GM23338 (cell line): Measurements from ENCODE around the gene CLCN4. TPM values are rescaled to one million over a fixed set of nuclear protein-coding genes. Genes with fewer than 3 reads are reported as not detected.

Source experiments
- ATAC-seq: fragments of 200-7000 bp; cut with Tn5 transposase; 3 replicates; pipeline ENCODE4 v1.9.1; 2020
- DNase-seq: peaks from one replicate; pipeline ENCODE4 v3.0.0-alpha.2; 2015; ENCODE audit warnings: low spot score
- H2AFZ ChIP-seq: fragments of 200-600 bp; sonication (generic); 2 replicates; pipeline ENCODE4 v1.8.0; 2016; ENCODE audit warnings: antibody characterized with exemption, mild to moderate bottlenecking, moderate library complexity
- H3F3A ChIP-seq: fragments of 200-600 bp; sonication (generic); replicated peaks from 2 replicates; pipeline ENCODE4 v1.8.0; 2017; ENCODE audit warnings: antibody characterized with exemption, mixed run types, low read depth
- H3K27ac ChIP-seq: fragments of 200-600 bp; sonication (generic); 2 replicates; pipeline ENCODE4 v1.6.1; 2016; ENCODE audit warnings: low read depth
- H3K27me3 ChIP-seq: fragments of 200-600 bp; sonication (generic); 2 replicates; pipeline ENCODE4 v1.8.0; 2016; ENCODE audit warnings: mild to moderate bottlenecking, mixed run types, moderate library complexity; ENCODE audit not compliant: insufficient read depth
- H3K36me3 ChIP-seq: fragments of 200-600 bp; sonication (generic); 2 replicates; pipeline ENCODE4 v1.8.0; 2016; ENCODE audit warnings: mild to moderate bottlenecking; ENCODE audit not compliant: insufficient read depth
- H3K4me1 ChIP-seq: fragments of 200-600 bp; sonication (generic); 2 replicates; pipeline ENCODE4 v1.8.0; 2016; ENCODE audit warnings: mild to moderate bottlenecking, moderate library complexity; ENCODE audit not compliant: insufficient read depth
- H3K4me2 ChIP-seq: fragments of 200-600 bp; sonication (generic); 2 replicates; pipeline ENCODE4 v1.7.1; 2017; ENCODE audit warnings: mixed run types
- H3K4me3 ChIP-seq: fragments of 200-600 bp; sonication (generic); 2 replicates; pipeline ENCODE4 v1.6.1; 2016; ENCODE audit warnings: mixed run types
- H3K79me2 ChIP-seq: fragments of 200-600 bp; sonication (generic); replicated peaks from 2 replicates; pipeline ENCODE4 v1.8.0; 2017; ENCODE audit warnings: mild to moderate bottlenecking; ENCODE audit not compliant: insufficient read depth
- H3K9me2 ChIP-seq: fragments of 200-600 bp; sonication (generic); 2 replicates; pipeline ENCODE4 v1.8.0; 2017; ENCODE audit not compliant: insufficient read depth
- H4K20me1 ChIP-seq: fragments of 200-600 bp; sonication (generic); replicated peaks from 2 replicates; pipeline ENCODE4 v1.8.0; 2017; ENCODE audit warnings: mild to moderate bottlenecking; ENCODE audit not compliant: insufficient read depth
- H3K27ac Mint-ChIP-seq: 2 replicates; pipeline ENCODE4 v1.8.0; 2020; ENCODE audit warnings: inconsistent platforms, mild to moderate bottlenecking, moderate library complexity, mixed read lengths
- H3K27me3 Mint-ChIP-seq: 3 replicates; pipeline ENCODE4 v1.8.0; 2022; ENCODE audit warnings: low read depth, mild to moderate bottlenecking, moderate library complexity, mixed read lengths, inconsistent platforms; ENCODE audit not compliant: insufficient read depth, poor library complexity
- H3K36me3 Mint-ChIP-seq: 3 replicates; pipeline ENCODE4 v1.8.0; 2021; ENCODE audit warnings: low read depth, mild to moderate bottlenecking, inconsistent platforms, moderate library complexity, mixed read lengths
- H3K4me1 Mint-ChIP-seq: 3 replicates; pipeline ENCODE4 v1.8.0; 2020; ENCODE audit warnings: mild to moderate bottlenecking, inconsistent platforms, mixed read lengths
- H3K4me3 Mint-ChIP-seq: 3 replicates; pipeline ENCODE4 v1.8.0; 2021; ENCODE audit warnings: moderate library complexity, mild to moderate bottlenecking, inconsistent platforms, mixed read lengths
- H3K9me3 Mint-ChIP-seq: 3 replicates; pipeline ENCODE4 v1.8.0; 2020; ENCODE audit warnings: moderate library complexity, mild to moderate bottlenecking, inconsistent platforms, mixed read lengths
- CREB1 ChIP-seq: fragments of 250-450 bp; sonication (Bioruptor Pico); IDR thresholded peaks from 2 replicates; pipeline ENCODE4 v1.5.0; 2020; ENCODE audit warnings: low read depth, mild to moderate bottlenecking, moderate library complexity
- EZH2phosphoT487 ChIP-seq: fragments of 200-600 bp; sonication (generic); IDR thresholded peaks from one replicate; pipeline ENCODE4 v1.8.1; 2018; ENCODE audit warnings: antibody characterized with exemption; ENCODE audit not compliant: unreplicated experiment
- POLR2AphosphoS5 ChIP-seq: IDR thresholded peaks from 2 replicates; pipeline ENCODE4 v1.6.1; 2016; ENCODE audit warnings: antibody characterized with exemption, low read depth
- polyA plus RNA-seq: library from polyadenylated mRNA; unstranded; fragments of >200 nt; fragmentation: Nextera tagmentation; extraction: Ambion mirVana; gene quantifications from 2 replicates; pipeline ENCODE4 v1.2.1, GENCODE V29; 2016
- total RNA-seq: library from RNA; depleted of rRNA; stranded (reverse); fragments of >200 nt; shearing (Covaris generic); gene quantifications from 2 replicates; pipeline ENCODE4 v1.2.3, GENCODE V29; 2014
- TF ChIP-seq, protein P1 (sequence below): fragments of 250-450 bp; sonication (Bioruptor Pico); IDR thresholded peaks from 2 replicates; pipeline ENCODE4 v1.5.0; 2020; ENCODE audit warnings: mild to moderate bottlenecking, moderate library complexity
- TF ChIP-seq, protein P2 (sequence below), 2 experiments: fragments of 200-600 bp in 1 of 2; sonication (generic) in 1 of 2; conservative IDR thresholded peaks; 2 replicates each; pipeline versions ENCODE4 v1.5.1 to v1.6.1; 2016 to 2017; ENCODE audit warnings: antibody characterized with exemption in 2 of 2, low read depth in 2 of 2, mild to moderate bottlenecking in 2 of 2, moderate library complexity in 1 of 2
- TF ChIP-seq, protein P3 (sequence below): IDR thresholded peaks from 2 replicates; pipeline ENCODE4 v1.6.1; 2016; ENCODE audit warnings: antibody characterized with exemption
- TF ChIP-seq, protein P4 (sequence below): IDR thresholded peaks from one replicate; pipeline ENCODE4 v1.6.1; 2018; ENCODE audit warnings: antibody characterized with exemption; ENCODE audit not compliant: unreplicated experiment

CLCN4 gene
- total and polyA plus RNA-seq, 2 experiments from 2014 or later: 1.2 to 4.9 TPM

DNA sequence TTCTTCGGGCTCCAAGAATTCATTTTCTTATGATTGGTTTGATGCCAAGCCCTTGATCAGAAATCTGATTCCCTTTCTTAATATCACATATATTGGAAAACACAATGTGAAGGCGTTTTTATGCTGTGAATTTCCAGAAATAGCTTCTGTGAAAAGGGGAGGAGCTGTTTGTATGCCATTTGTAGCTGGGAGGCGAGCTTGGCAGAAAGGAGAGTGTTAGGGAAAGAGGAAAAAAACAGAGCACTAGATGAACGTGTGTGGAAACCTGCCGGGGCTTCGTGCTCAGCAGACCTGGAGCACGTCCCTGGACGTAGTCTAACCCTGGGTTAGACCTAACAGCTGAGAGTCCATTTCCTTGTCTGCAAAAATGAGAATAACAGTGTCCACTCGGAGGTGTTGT lies 3.4 kb downstream of the CLCN4 start (continued):
- TF ChIP-seq, protein P1, sequence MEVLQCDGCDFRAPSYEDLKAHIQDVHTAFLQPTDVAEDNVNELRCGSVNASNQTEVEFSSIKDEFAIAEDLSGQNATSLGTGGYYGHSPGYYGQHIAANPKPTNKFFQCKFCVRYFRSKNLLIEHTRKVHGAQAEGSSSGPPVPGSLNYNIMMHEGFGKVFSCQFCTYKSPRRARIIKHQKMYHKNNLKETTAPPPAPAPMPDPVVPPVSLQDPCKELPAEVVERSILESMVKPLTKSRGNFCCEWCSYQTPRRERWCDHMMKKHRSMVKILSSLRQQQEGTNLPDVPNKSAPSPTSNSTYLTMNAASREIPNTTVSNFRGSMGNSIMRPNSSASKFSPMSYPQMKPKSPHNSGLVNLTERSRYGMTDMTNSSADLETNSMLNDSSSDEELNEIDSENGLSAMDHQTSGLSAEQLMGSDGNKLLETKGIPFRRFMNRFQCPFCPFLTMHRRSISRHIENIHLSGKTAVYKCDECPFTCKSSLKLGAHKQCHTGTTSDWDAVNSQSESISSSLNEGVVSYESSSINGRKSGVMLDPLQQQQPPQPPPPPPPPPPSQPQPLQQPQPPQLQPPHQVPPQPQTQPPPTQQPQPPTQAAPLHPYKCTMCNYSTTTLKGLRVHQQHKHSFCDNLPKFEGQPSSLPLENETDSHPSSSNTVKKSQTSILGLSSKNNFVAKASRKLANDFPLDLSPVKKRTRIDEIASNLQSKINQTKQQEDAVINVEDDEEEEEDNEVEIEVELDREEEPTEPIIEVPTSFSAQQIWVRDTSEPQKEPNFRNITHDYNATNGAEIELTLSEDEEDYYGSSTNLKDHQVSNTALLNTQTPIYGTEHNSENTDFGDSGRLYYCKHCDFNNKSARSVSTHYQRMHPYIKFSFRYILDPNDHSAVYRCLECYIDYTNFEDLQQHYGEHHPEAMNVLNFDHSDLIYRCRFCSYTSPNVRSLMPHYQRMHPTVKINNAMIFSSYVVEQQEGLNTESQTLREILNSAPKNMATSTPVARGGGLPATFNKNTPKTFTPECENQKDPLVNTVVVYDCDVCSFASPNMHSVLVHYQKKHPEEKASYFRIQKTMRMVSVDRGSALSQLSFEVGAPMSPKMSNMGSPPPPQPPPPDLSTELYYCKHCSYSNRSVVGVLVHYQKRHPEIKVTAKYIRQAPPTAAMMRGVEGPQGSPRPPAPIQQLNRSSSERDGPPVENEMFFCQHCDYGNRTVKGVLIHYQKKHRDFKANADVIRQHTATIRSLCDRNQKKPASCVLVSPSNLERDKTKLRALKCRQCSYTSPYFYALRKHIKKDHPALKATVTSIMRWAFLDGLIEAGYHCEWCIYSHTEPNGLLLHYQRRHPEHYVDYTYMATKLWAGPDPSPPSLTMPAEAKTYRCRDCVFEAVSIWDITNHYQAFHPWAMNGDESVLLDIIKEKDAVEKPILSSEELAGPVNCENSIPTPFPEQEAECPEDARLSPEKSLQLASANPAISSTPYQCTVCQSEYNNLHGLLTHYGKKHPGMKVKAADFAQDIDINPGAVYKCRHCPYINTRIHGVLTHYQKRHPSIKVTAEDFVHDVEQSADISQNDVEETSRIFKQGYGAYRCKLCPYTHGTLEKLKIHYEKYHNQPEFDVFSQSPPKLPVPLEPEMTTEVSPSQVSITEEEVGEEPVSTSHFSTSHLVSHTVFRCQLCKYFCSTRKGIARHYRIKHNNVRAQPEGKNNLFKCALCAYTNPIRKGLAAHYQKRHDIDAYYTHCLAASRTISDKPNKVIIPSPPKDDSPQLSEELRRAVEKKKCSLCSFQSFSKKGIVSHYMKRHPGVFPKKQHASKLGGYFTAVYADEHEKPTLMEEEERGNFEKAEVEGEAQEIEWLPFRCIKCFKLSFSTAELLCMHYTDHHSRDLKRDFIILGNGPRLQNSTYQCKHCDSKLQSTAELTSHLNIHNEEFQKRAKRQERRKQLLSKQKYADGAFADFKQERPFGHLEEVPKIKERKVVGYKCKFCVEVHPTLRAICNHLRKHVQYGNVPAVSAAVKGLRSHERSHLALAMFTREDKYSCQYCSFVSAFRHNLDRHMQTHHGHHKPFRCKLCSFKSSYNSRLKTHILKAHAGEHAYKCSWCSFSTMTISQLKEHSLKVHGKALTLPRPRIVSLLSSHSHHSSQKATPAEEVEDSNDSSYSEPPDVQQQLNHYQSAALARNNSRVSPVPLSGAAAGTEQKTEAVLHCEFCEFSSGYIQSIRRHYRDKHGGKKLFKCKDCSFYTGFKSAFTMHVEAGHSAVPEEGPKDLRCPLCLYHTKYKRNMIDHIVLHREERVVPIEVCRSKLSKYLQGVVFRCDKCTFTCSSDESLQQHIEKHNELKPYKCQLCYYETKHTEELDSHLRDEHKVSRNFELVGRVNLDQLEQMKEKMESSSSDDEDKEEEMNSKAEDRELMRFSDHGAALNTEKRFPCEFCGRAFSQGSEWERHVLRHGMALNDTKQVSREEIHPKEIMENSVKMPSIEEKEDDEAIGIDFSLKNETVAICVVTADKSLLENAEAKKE (CRISPR knock-in tag): no peak
- TF ChIP-seq EZH2phosphoT487 (no peak), CREB1 (CRISPR knock-in tag) (no peak)
- TF ChIP-seq, protein P2, sequence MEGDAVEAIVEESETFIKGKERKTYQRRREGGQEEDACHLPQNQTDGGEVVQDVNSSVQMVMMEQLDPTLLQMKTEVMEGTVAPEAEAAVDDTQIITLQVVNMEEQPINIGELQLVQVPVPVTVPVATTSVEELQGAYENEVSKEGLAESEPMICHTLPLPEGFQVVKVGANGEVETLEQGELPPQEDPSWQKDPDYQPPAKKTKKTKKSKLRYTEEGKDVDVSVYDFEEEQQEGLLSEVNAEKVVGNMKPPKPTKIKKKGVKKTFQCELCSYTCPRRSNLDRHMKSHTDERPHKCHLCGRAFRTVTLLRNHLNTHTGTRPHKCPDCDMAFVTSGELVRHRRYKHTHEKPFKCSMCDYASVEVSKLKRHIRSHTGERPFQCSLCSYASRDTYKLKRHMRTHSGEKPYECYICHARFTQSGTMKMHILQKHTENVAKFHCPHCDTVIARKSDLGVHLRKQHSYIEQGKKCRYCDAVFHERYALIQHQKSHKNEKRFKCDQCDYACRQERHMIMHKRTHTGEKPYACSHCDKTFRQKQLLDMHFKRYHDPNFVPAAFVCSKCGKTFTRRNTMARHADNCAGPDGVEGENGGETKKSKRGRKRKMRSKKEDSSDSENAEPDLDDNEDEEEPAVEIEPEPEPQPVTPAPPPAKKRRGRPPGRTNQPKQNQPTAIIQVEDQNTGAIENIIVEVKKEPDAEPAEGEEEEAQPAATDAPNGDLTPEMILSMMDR (conservative IDR thresholded peaks at IDR 0.05; ENCODE audit: low read depth in 2 of 2): no peak

DNA sequence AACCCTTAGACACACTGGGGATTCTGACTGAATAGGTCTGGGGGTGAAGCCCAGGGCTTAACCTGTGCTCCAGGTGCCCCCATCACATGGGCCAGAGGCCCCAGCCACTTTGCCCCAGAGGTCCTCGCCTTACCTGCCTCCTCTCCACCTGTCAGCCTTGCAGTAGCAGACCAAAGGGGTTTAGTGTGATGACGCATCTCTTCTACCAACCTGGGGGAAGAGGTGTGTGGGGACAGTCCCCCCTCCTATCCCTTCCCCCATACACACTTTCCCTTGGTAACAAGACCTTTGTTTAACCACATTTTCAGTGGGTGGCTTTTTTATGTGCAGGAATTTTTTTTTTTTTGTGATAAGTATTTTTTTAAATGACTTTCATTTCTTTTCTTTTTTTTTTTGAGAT lies 6.3 kb downstream of the CLCN4 start:
- DNase-seq (no peak), ATAC-seq (no peak)
- Mint-ChIP-seq H3K36me3 (peaks cover 6% of the 10 kb centered on the region; the same call in 2 of the 3 replicates), H3K27me3 (peaks cover 2% of the 10 kb centered on the region), H3K9me3 (no peaks in the 10 kb centered on the region), H3K4me1 (peaks cover 15% of the 10 kb centered on the region), H3K4me3 (no peak overlapping the region), H3K27ac (no peak overlapping the region)
- H3K9me2 ChIP-seq: no peaks in the 10 kb centered on the region
- TF ChIP-seq, protein P3, sequence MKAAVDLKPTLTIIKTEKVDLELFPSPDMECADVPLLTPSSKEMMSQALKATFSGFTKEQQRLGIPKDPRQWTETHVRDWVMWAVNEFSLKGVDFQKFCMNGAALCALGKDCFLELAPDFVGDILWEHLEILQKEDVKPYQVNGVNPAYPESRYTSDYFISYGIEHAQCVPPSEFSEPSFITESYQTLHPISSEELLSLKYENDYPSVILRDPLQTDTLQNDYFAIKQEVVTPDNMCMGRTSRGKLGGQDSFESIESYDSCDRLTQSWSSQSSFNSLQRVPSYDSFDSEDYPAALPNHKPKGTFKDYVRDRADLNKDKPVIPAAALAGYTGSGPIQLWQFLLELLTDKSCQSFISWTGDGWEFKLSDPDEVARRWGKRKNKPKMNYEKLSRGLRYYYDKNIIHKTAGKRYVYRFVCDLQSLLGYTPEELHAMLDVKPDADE: no peak
- TF ChIP-seq, protein P4, sequence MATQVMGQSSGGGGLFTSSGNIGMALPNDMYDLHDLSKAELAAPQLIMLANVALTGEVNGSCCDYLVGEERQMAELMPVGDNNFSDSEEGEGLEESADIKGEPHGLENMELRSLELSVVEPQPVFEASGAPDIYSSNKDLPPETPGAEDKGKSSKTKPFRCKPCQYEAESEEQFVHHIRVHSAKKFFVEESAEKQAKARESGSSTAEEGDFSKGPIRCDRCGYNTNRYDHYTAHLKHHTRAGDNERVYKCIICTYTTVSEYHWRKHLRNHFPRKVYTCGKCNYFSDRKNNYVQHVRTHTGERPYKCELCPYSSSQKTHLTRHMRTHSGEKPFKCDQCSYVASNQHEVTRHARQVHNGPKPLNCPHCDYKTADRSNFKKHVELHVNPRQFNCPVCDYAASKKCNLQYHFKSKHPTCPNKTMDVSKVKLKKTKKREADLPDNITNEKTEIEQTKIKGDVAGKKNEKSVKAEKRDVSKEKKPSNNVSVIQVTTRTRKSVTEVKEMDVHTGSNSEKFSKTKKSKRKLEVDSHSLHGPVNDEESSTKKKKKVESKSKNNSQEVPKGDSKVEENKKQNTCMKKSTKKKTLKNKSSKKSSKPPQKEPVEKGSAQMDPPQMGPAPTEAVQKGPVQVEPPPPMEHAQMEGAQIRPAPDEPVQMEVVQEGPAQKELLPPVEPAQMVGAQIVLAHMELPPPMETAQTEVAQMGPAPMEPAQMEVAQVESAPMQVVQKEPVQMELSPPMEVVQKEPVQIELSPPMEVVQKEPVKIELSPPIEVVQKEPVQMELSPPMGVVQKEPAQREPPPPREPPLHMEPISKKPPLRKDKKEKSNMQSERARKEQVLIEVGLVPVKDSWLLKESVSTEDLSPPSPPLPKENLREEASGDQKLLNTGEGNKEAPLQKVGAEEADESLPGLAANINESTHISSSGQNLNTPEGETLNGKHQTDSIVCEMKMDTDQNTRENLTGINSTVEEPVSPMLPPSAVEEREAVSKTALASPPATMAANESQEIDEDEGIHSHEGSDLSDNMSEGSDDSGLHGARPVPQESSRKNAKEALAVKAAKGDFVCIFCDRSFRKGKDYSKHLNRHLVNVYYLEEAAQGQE: no peak
- TF ChIP-seq POLR2AphosphoS5 (no peak), CREB1 (CRISPR knock-in tag) (no peak)
- H3K36me3 ChIP-seq: no peaks in the 10 kb centered on the region
- H3F3A ChIP-seq: no peaks in the 10 kb centered on the region
- no peak overlapping the region for H3K4me3 ChIP-seq
- H3K4me1 ChIP-seq: no peaks in the 10 kb centered on the region; the same call in 1 of the 2 replicates
- H3K27me3 ChIP-seq: peaks cover under 1% of the 10 kb centered on the region; the same call in 1 of the 2 replicates
- H3K4me2 ChIP-seq: no peak overlapping the region
- no peaks in the 10 kb centered on the region for H4K20me1 ChIP-seq
- no peaks in the 10 kb centered on the region for H3K79me2 ChIP-seq
- H2AFZ ChIP-seq: no peak overlapping the region
- no peak overlapping the region for H3K27ac ChIP-seq
